Duodenal mucosa (tissue), 2 donors: ENCODE measurements around the gene GLIS1.

Experiments
- H3K27ac ChIP-seq: one replicate; pipeline ENCODE4 v1.7.0; 2013; ENCODE audit warnings: low read depth, low read length
- H3K27me3 ChIP-seq, 2 donors: one replicate each; pipeline ENCODE4 v1.7.0; 2013; ENCODE audit warnings: low read length in 2 of 2, control low read depth in 1 of 2; ENCODE audit not compliant: insufficient read depth in 2 of 2, control insufficient read depth in 1 of 2
- H3K36me3 ChIP-seq, 2 donors: one replicate each; pipeline ENCODE4 v1.7.0; 2013; ENCODE audit warnings: low read length in 2 of 2, control low read depth in 1 of 2; ENCODE audit not compliant: insufficient read depth in 2 of 2, control insufficient read depth in 1 of 2
- H3K4me1 ChIP-seq, 2 donors: one replicate each; pipeline ENCODE4 v1.7.0; 2013; ENCODE audit warnings: low read length in 2 of 2, control low read depth in 1 of 2; ENCODE audit not compliant: insufficient read depth in 2 of 2, control insufficient read depth in 1 of 2
- H3K4me3 ChIP-seq, 2 donors: one replicate each; pipeline ENCODE4 v1.7.0; 2013; ENCODE audit warnings: low read length in 2 of 2, low read depth in 1 of 2
- H3K9ac ChIP-seq, 2 donors: one replicate each; pipeline ENCODE4 v1.7.0; 2013; ENCODE audit warnings: low read length in 2 of 2, low read depth in 1 of 2
- H3K9me3 ChIP-seq, 2 donors: one replicate each; pipeline ENCODE4 v1.7.0; 2013; ENCODE audit warnings: low read length in 2 of 2, control low read depth in 1 of 2; ENCODE audit not compliant: control insufficient read depth in 1 of 2

The GLIS1 gene

DNA sequence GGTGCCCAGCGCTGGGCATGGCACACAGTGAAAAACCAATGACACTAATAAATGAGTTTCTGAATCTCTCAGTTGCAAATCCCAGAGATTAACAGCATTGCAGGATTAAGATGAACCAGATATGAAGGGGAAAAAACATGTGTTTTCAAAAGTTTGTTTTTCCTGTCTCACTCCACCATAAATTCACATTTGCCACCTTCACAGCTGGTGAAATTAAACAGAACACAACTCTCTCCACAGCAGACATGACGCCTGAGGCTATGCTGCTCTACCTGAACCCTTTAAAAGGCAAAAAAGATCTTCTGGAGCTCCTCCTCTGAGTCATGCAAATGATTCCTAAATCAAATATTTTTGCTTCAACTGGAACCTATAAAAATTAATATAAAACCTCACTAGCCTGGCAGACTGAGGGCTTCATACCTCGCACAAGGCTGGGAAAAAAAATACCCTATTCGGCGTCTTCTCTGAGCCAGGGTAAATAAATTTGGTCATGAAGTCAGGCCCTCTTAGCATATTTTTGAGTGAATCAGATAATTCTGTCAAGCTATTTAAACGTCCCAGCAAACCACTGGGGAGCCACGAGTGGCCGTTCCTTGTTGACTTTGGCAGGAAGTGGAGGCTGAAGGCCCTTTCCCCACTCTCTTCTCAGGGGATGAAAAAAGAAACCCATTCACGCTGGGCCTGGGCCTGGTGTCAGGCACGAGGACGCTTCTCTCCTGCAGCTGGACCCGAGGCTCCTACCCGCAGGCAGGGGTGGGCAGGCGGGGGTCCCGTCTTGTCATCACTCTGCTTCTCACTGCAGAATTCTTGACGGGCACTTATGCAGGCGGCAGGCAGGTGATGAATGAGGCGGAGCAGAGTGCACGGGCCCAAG lies 226.8 kb downstream of the GLIS1 start:
- Histone ChIP-seq H3K27ac (no peak overlapping the region), H3K9ac (no peak overlapping the region), H3K4me1 (no peaks in the 10 kb centered on the region), H3K9me3 (no peaks in the 10 kb centered on the region), H3K4me3 (no peak overlapping the region), H3K27me3 (no peaks in the 10 kb centered on the region), H3K36me3 (no peaks in the 10 kb centered on the region)

DNA sequence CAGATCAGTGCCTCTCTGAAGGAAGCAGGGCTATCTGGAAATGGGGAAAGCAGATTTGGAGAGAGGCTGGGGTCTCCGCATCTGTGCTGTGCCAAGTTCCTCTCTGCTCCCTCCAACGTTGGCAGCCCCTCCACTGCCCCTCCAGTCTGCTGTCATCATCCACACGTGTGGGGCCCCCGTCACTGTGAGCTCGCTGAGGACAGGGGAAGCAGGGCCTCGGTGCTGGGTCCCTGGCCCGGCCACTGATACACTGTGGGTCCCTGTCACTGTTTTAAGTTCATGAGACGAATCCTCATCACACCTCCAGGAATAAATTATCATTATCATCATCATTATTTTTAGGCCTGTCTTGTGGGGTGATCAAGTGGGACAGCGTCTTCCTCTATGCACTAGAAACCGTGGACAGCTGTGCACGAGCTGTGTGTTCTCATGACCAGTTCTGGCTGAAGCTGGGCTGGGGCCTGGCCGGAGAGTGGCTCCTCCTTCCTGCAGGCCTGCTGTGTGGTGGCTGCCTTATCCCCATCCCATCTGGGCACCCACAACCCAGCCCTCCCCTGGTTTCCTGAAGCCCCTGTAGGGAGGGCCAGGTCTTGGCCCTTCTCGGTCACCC lies 227.5 kb downstream of the GLIS1 start:
- H3K27ac ChIP-seq: no peak overlapping the region

DNA sequence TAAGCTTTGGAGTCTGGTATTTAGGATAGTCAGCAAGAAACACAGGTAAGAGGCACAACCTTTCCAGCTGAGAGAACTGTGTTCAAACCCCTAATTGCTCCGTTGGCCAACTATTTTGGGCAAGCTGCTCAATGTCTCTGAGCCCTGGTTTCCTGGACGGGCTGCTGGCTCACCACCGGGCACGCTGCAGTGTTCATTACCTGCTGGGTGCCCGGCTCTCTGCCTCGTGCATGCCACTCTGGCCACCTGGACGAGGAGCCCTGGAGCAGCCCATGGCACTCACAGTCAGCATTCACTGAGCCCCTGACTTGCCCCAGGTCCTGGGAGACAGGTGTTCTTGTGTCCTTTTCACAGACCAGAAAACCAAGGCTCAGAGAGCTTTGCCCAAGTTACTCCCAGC lies 228.7 kb downstream of the GLIS1 start:
- H3K27ac ChIP-seq: no peak overlapping the region
- H3K36me3 ChIP-seq: no peaks in the 10 kb centered on the region
- no peaks in the 10 kb centered on the region for H3K4me1 ChIP-seq
- no peak overlapping the region for H3K9ac ChIP-seq
- no peak overlapping the region for H3K4me3 ChIP-seq
- no peaks in the 10 kb centered on the region for H3K9me3 ChIP-seq
- no peaks in the 10 kb centered on the region for H3K27me3 ChIP-seq

More for the DNA sequence above, 227.5 kb downstream of the GLIS1 start:
- Histone ChIP-seq H3K27me3 (no peaks in the 10 kb centered on the region), H3K36me3 (no peaks in the 10 kb centered on the region), H3K4me3 (no peak overlapping the region), H3K9ac (no peak overlapping the region), H3K4me1 (no peaks in the 10 kb centered on the region), H3K9me3 (no peaks in the 10 kb centered on the region)

DNA sequence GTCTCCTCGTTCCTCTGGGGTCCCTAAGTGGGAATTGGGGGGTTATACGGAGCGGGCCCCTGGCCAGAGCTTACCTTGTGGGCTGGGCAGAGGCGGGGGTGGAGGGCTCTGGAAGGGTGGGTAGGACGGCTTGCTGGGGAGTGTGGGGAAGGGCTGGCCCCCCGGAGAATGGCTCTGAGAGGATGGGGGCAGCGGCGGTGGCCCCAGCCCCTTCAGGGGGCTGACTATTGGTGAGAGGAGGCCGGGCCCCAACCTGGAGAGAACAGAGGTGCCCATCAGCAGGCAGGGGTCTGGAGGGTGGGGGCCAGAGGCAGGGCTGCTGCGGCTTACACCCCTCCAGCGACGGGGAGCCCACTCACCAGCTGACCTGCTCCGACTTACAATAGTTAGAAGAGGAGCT lies 229.2 kb downstream of the GLIS1 start:
- H3K4me1 ChIP-seq: no peaks in the 10 kb centered on the region
- H3K9ac ChIP-seq: no peak overlapping the region
- H3K36me3 ChIP-seq: no peaks in the 10 kb centered on the region
- H3K9me3 ChIP-seq: no peaks in the 10 kb centered on the region
- H3K27ac ChIP-seq: no peak overlapping the region
- H3K27me3 ChIP-seq: no peaks in the 10 kb centered on the region
- H3K4me3 ChIP-seq: no peak overlapping the region

DNA sequence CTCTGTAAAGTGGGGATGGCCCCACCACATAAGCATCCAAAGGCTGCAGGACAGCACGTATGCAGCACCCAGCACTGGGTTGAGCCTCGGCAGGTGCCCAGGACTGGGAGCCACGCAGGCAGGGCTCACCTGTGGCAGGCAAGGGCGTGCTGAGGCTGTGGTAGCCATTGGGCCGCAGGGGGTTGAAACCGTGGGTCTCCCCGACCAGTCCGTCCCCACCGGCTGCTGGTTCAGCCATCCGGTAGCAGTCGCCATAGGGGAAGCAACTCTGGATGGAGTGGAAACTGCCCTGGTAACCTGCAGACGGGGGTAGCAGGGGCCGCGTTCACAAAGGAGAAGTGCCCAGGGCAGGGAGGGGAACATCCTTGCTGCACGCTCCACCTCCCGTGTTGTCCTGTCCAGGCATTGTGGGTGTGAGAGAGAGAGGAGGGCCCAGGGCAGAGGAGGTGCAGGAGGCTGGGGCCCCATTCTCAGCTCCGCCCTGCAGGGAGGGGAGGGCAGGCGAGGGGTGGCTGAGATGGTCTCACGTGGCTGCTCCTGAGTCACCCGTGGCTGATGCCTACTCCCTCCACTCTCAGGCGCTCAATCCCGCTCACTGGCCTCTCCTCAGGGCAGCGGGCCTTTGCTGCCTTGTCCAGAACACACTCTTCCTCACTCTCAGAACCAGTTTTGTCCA lies 229.8 kb downstream of the GLIS1 start:
- Histone ChIP-seq H3K36me3 (no peaks in the 10 kb centered on the region), H3K9ac (no peak overlapping the region), H3K9me3 (no peaks in the 10 kb centered on the region), H3K4me1 (no peaks in the 10 kb centered on the region), H3K27me3 (no peaks in the 10 kb centered on the region), H3K27ac (no peak overlapping the region), H3K4me3 (no peak overlapping the region)

DNA sequence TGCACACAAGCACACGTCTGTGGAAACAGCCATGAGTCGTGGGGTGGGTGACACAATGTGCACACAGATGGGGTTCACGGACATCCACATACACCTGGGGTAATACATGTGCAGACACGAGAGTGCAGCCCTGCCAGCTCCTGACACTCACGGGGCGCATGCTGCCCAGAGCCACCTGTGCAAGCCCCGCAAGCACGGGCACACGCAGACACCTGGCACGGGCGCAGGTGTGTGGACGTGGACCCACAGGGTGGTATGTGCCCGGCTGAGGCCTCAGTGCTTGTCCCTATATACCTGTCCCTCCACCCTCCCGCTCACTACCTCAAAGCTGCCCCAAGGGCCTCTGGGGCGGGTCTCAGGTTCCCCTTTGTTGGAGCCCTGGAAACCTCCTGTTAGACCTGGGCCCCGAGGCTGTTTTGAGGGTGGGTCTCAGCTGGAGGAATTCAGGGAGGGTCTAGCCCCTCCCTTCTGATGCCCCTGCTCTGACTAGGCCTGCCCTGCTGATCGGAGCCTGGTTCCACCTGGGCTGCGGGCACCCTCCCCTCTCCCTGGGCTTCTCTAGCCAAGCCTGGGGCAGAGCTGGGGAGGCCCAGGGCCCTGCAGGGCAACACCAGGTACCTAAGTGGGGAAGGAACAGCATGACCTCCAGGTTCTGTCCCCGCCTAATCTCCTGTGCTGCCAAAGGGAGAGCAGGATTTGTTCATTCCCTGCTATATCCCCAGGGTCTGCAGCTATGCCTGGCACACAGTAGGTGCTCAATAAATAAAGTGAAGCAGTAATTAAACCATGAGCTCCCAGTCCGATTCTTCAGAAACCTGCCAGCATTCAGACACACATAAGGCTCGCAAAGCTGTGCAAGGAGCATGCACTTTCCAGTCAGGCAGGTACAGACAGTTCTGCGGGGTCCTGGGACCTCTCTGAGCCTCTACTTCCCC lies 230.6 kb downstream of the GLIS1 start:
- Histone ChIP-seq H3K9ac (no peak overlapping the region), H3K27ac (no peak overlapping the region), H3K9me3 (no peaks in the 10 kb centered on the region), H3K36me3 (no peaks in the 10 kb centered on the region), H3K4me3 (no peak overlapping the region), H3K4me1 (no peaks in the 10 kb centered on the region), H3K27me3 (no peaks in the 10 kb centered on the region)

DNA sequence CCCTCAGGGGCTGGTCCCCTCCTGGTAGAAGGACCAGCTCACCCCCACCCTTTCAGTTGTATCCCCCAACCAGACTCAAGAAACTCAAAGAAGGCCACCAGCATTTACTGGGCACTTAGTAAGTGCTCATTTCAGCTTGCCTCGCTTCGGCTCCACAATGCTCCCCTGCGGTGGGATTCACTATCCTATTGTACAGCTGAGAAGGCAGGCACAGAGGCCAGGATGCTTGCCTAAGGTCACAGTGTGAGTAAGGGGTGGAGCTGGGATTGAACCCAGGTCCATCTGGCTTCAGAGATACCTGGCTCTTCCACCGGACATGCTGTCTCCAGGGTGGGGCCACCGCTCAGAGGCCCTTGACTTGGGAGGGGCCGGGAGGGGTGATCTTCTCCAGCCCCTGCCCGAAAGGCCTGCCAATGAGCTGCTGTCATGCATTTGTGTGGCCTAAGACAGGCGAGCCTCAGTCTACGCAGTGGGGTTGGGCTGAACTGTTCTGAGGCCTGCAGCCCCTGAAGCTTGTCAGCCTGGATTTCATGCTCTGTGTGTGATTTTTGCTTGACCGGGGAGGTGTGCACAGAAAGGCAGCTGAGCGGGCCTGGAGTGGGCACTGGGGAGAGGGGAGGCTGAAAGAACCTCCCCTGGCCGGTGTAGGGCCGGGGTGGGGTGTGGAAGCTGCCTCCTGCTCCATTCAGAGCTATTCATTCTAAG lies 231.7 kb downstream of the GLIS1 start:
- Histone ChIP-seq H3K9me3 (no peaks in the 10 kb centered on the region), H3K4me1 (no peaks in the 10 kb centered on the region)

DNA sequence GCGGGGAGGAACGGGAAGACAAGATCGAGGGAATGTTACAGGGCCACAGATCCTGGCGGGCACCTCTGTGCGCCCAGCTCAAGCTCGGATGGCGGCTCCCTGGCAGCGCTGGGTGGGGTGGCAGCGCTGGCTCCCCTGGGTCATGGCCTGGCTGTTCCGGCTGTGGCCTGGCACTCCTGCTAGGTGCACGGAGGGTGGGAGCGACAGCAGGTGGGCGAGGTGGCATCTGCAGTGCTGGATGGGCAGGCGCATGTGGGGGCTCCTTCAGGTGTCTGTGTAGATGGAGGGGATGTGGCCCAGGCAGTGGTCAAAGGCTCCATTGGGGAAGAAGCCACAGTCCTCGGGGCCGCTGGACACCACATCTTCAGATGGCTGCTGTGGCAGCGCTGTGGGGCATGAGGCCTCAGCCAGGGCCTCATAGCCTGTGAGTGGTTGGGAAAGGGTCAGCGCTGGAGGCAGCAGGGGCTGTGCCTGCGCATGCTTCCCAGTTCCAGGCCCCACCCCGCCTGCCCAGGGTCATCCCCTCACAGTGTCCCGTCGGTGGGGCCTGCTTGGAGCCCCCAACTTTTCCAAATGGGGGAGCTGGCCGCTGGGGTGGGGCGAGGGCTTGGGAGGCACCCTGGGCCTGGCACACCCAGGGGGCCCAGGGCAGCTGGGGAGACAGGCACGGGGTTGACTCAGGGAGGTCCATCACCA lies 232.5 kb downstream of the GLIS1 start:
- Histone ChIP-seq H3K9ac (no peak overlapping the region), H3K4me3 (no peak overlapping the region), H3K4me1 (no peaks in the 10 kb centered on the region), H3K36me3 (no peaks in the 10 kb centered on the region), H3K27me3 (no peaks in the 10 kb centered on the region), H3K27ac (no peak overlapping the region), H3K9me3 (no peaks in the 10 kb centered on the region)

More for the DNA sequence above, 231.7 kb downstream of the GLIS1 start:
- Histone ChIP-seq H3K27me3 (no peaks in the 10 kb centered on the region), H3K27ac (no peak overlapping the region), H3K9ac (no peak overlapping the region), H3K4me3 (no peak overlapping the region), H3K36me3 (no peaks in the 10 kb centered on the region)

DNA sequence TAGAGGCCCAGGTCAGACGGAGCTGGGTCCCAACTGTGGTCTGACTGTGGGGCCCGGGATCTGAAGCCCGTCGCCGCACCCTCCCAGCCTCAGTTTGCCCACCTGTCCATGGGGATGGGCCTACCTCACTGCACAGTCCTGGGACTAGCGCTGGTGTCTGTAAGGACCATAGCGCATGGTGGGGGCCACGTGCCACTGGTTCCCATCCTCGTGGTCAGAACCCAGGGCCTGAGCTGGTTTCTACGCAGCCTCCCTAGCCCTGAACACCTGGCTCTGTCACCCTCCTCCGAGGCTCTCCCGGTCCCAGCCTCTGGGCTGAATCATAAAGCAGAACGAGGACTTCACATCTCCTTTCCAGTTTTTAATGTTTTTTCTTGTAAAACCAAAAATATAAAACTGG lies 233.1 kb downstream of the GLIS1 start:
- no peak overlapping the region for H3K27ac ChIP-seq
- peaks cover 0 to 4% of the 10 kb centered on the region in 2 donors for H3K27me3 ChIP-seq
- no peaks in the 10 kb centered on the region for H3K36me3 ChIP-seq
- no peaks in the 10 kb centered on the region for H3K4me1 ChIP-seq
- no peak overlapping the region for H3K4me3 ChIP-seq
- H3K9me3 ChIP-seq: no peaks in the 10 kb centered on the region
- no peak overlapping the region for H3K9ac ChIP-seq
